NCI-H2227 (cell line): ENCODE data around the gene TRPV3.
"Not testable (repeated sequence)": the region's sequence is repeated elsewhere in the genome, so short reads cannot be mapped to it uniquely, and the experiment has no call there.

Experiments
- DNase-seq: peaks from one replicate; lab custom pipeline; 2025; ENCODE audit not compliant: unreplicated experiment; lab: John Stamatoyannopoulos, UW

Gene TRPV3

GRCh38 chr17:3557768-3558583 is at the start of gene TRPV3:
TRPV3 (minus strand) TSS chr17:3557812; CDS start chr17:3554850, 2,962 bp downstream.
- no peak for DNase-seq

GRCh38 chr17:3603870-3604259 is 46.3 kb upstream of the TRPV3 start:
- no peak for DNase-seq

- DNase-seq = no peak
Observed at GRCh38 chr17:3603119-3603869, 45.7 kb upstream of the TRPV3 start.

- DNase-seq = peak; percentile 1
Observed at GRCh38 chr17:3602499-3602898, 44.9 kb upstream of the TRPV3 start.

- no peak for DNase-seq
Observed at GRCh38 chr17:3600529-3601205, 43.1 kb upstream of the TRPV3 start.

- DNase-seq = no peak
Observed at GRCh38 chr17:3598078-3598477, 40.5 kb upstream of the TRPV3 start.

GRCh38 chr17:3596804-3597464 is 39.3 kb upstream of the TRPV3 start:
- no peak for DNase-seq

- DNase-seq = no peak
Observed at GRCh38 chr17:3594976-3595375, 37.4 kb upstream of the TRPV3 start.

- DNase-seq = no peak
Observed at GRCh38 chr17:3594051-3594800, 36.6 kb upstream of the TRPV3 start.

- no peak for DNase-seq
Observed at GRCh38 chr17:3593384-3593783, 35.8 kb upstream of the TRPV3 start.

GRCh38 chr17:3592216-3592860 is 34.7 kb upstream of the TRPV3 start:
- no peak for DNase-seq

- DNase-seq = no peak
Observed at GRCh38 chr17:3590768-3591167, 33.2 kb upstream of the TRPV3 start.

- DNase-seq = no peak
Observed at GRCh38 chr17:3590231-3590630, 32.6 kb upstream of the TRPV3 start.

GRCh38 chr17:3589784-3590183 is 32.2 kb upstream of the TRPV3 start:
- no peak for DNase-seq

GRCh38 chr17:3585826-3586225 is 28.2 kb upstream of the TRPV3 start:
- no peak for DNase-seq

- DNase-seq = no peak
Observed at GRCh38 chr17:3583456-3583855, 25.8 kb upstream of the TRPV3 start.

- no peak for DNase-seq
Observed at GRCh38 chr17:3582915-3583314, 25.3 kb upstream of the TRPV3 start.

GRCh38 chr17:3578667-3579066 is 21.1 kb upstream of the TRPV3 start:
- DNase-seq = not testable (repeated sequence)

GRCh38 chr17:3576970-3577369 is 19.4 kb upstream of the TRPV3 start:
- no peak for DNase-seq

- no peak for DNase-seq
Observed at GRCh38 chr17:3575511-3575910, 17.9 kb upstream of the TRPV3 start.
